DND-41 (cell line): ENCODE results near the gene KCNS3.

Experiments used
- EZH2 ChIP-seq: IDR thresholded peaks from 3 replicates; pipeline ENCODE4 v1.6.1; 2012; ENCODE audit warnings: borderline replicate concordance, low read depth, mild to moderate bottlenecking, moderate library complexity, low read length, inconsistent platforms; ENCODE audit not compliant: severe bottlenecking
- TF ChIP-seq, protein P1 (sequence below): IDR thresholded peaks from 2 replicates; pipeline ENCODE4 v1.5.1; 2012; ENCODE audit warnings: borderline replicate concordance, low read length, moderate library complexity, mild to moderate bottlenecking; ENCODE audit not compliant: poor library complexity, severe bottlenecking; ENCODE audit errors: extremely low read depth

DNA sequence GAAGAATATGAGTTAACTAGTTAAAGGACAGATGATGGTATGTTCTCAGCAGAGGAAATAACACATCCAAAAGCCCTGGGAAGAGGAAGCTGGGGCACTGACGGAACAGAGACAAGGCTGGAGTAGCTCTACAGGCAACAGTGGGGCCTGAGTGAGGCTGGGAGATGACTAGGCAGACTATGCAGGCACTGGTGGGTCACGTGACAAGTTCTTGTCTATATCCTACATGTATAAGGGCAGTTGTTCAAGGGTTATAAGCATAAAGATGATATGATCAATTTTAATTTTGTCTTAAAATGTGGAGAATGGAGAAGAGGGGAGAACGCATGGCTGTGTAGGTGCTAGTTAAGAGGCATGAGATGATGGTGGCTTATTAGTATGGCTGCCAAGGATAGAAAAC, 68.6 kb downstream of the KCNS3 start:
- TF ChIP-seq, protein P1, sequence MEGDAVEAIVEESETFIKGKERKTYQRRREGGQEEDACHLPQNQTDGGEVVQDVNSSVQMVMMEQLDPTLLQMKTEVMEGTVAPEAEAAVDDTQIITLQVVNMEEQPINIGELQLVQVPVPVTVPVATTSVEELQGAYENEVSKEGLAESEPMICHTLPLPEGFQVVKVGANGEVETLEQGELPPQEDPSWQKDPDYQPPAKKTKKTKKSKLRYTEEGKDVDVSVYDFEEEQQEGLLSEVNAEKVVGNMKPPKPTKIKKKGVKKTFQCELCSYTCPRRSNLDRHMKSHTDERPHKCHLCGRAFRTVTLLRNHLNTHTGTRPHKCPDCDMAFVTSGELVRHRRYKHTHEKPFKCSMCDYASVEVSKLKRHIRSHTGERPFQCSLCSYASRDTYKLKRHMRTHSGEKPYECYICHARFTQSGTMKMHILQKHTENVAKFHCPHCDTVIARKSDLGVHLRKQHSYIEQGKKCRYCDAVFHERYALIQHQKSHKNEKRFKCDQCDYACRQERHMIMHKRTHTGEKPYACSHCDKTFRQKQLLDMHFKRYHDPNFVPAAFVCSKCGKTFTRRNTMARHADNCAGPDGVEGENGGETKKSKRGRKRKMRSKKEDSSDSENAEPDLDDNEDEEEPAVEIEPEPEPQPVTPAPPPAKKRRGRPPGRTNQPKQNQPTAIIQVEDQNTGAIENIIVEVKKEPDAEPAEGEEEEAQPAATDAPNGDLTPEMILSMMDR: no peak
- no peak for TF ChIP-seq EZH2
